Lung (tissue), 12 donors: Measurements from ENCODE around the gene MMP14. TPM values are rescaled to one million over a fixed set of nuclear protein-coding genes. Genes with fewer than 3 reads are reported as not detected.

Experiments
- ATAC-seq: fragments of 200-7000 bp; cut with Tn5 transposase; one replicate; pipeline ENCODE4 v1.9.1; 2020; ENCODE audit warnings: moderate number of reproducible peaks; ENCODE audit not compliant: insufficient read depth, low FRiP score
- DNase-seq, 3 donors: peaks; one replicate each; pipeline ENCODE4 v3.0.0-alpha.2; 2013 to 2017
- H3K27ac ChIP-seq, 2 donors: one replicate each; pipeline ENCODE4 v1.5.1; 2013; ENCODE audit warnings: mild to moderate bottlenecking in 2 of 2, moderate library complexity in 2 of 2, control low read depth in 1 of 2, inconsistent platforms in 1 of 2, low read depth in 1 of 2, low read length in 1 of 2
- H3K27me3 ChIP-seq, 3 donors: one replicate each; pipeline ENCODE4 v1.5.1; 2013; ENCODE audit warnings: low read length in 2 of 3; ENCODE audit not compliant: control insufficient read depth in 3 of 3, insufficient read depth in 3 of 3
- H3K36me3 ChIP-seq, 4 donors: one replicate each; pipeline ENCODE4 v1.5.1; 2013; ENCODE audit warnings: low read length in 4 of 4, mild to moderate bottlenecking in 1 of 4, moderate library complexity in 1 of 4; ENCODE audit not compliant: control insufficient read depth in 4 of 4, insufficient read depth in 4 of 4
- H3K4me1 ChIP-seq, 5 donors: one replicate each; pipeline ENCODE4 v1.5.1; 2013; ENCODE audit warnings: low read length in 5 of 5, mild to moderate bottlenecking in 2 of 5, moderate library complexity in 1 of 5; ENCODE audit not compliant: control insufficient read depth in 5 of 5, insufficient read depth in 5 of 5
- H3K4me3 ChIP-seq: one replicate; pipeline ENCODE4 v1.5.1; 2013; ENCODE audit warnings: mild to moderate bottlenecking, control low read depth, moderate library complexity
- H3K9ac ChIP-seq, 2 donors: one replicate each; pipeline ENCODE4 v1.5.1; 2013; ENCODE audit warnings: low read length in 2 of 2, control low read depth in 1 of 2; ENCODE audit not compliant: insufficient read depth in 1 of 2
- H3K9me3 ChIP-seq, 4 donors: one replicate each; pipeline ENCODE4 v1.5.1; 2013; ENCODE audit warnings: low read length in 3 of 4, mild to moderate bottlenecking in 1 of 4, moderate library complexity in 1 of 4; ENCODE audit not compliant: control insufficient read depth in 4 of 4, insufficient read depth in 3 of 4
- CTCF ChIP-seq: IDR thresholded peaks from 2 replicates; pipeline ENCODE4 v1.5.1; 2012; ENCODE audit warnings: mild to moderate bottlenecking; ENCODE audit errors: control extremely low read depth, extremely low read depth
- WGBS, 2 donors: extraction: QIAGEN DNeasy Blood & Tissue Kit; methylation state at CpG; one replicate each; pipeline ENCODE4 v1.1.7; 2013; 5-methylcytosine and 5-hydroxymethylcytosine counted together
- polyA plus RNA-seq, 2 donors: library from polyadenylated mRNA; stranded (reverse); fragments of 200-250 nt; gene quantifications; one replicate each; pipeline ENCODE4 v1.2.1, GENCODE V29; 2013
- total RNA-seq, 2 donors: library from RNA; depleted of rRNA in 1 of 2; stranded (reverse); fragments of >200 nt in 1 of 2; gene quantifications; one replicate each; pipeline ENCODE4 v1.2.1, GENCODE V29; 2014 to 2021
- donor health status: control.
- donor health status: control.
- donor health status: Bipolar disorder and iron deficiency.
- donor health status: healthy.
- donor health status: DM: yes; HTN: yes; CAD: no.

MMP14 gene
- total and polyA plus RNA-seq, 4 donors = 121 to 162 (median 135) TPM

GRCh38 chr14:22871224-22872032 is 35.0 kb downstream of the MMP14 start, which contains the start of gene LRP10:
Gene LRP10, plus strand, starts transcription at chr14:22871740. Its CDS starts 564 bp downstream, at chr14:22872304.
- no peak for TF ChIP-seq CTCF
- Histone ChIP-seq H3K36me3 (peaks cover 0 to 24% (median 20%) of the 10 kb centered on the region in 4 donors), H3K9me3 (no peaks in the 10 kb centered on the region), H3K4me3 (peak within 1 kb of the TSS; percentile 92), H3K4me1 (peaks cover 0 to 11% (median 9%) of the 10 kb centered on the region in 5 donors), H3K27me3 (no peaks in the 10 kb centered on the region), H3K9ac (peak within 1 kb of the TSS; percentile 68 to 90), H3K27ac (peak within 1 kb of the TSS; percentile 97 to 99)
- ATAC-seq = peak; percentile 94
- 0% methylated on average over 41 to 50 of the region's 50 CpGs for WGBS, 2 donors
- peak; percentile 92 to 95 (median 93) for DNase-seq

- TF ChIP-seq CTCF = peak; percentile 83
Observed at GRCh38 chr14:22872033-22872832, 35.8 kb downstream of the MMP14 start.

GRCh38 chr14:22872833-22873520 is 36.6 kb downstream of the MMP14 start:
- Histone ChIP-seq H3K27ac (peak overlapping the region; percentile 29 to 69), H3K9ac (peak overlapping the region in 1 of 2 donors; percentile 94), H3K36me3 (peaks cover 8 to 40% (median 27%) of the 10 kb centered on the region in 4 donors), H3K27me3 (no peaks in the 10 kb centered on the region), H3K4me1 (peaks cover 0 to 10% (median 9%) of the 10 kb centered on the region in 5 donors), H3K4me3 (peak overlapping the region; percentile 92), H3K9me3 (no peaks in the 10 kb centered on the region)
- ATAC-seq (no peak), DNase-seq (no peak)
- WGBS, 2 donors = 51 to 64% methylated on average over 10 of the region's 10 CpGs
- TF ChIP-seq CTCF = no peak

More at GRCh38 chr14:22872033-22872832, 35.8 kb downstream of the MMP14 start:
- Histone ChIP-seq H3K4me3 (peak overlapping the region; percentile 92), H3K9me3 (no peaks in the 10 kb centered on the region), H3K27ac (peak overlapping the region; percentile 97 to 99), H3K27me3 (no peaks in the 10 kb centered on the region), H3K9ac (peak overlapping the region; percentile 68 to 94), H3K4me1 (peaks cover 0 to 10% (median 9%) of the 10 kb centered on the region in 5 donors), H3K36me3 (peaks cover 2 to 32% (median 24%) of the 10 kb centered on the region in 4 donors)
- peak; percentile 70 for ATAC-seq
- 0 to 1% methylated on average over 32 to 45 of the region's 45 CpGs for WGBS, 2 donors
- peak; percentile 89 to 90 (median 90) for DNase-seq
